T-helper 17 cell (primary cell): ENCODE measurements around the gene PTPN13. TPM values are rescaled to one million over a fixed set of nuclear protein-coding genes. Genes with fewer than 3 reads are reported as not detected.

Experiments
- ATAC-seq: fragments of 150-1000 bp; cut with Tn5 transposase; 2 replicates; pipeline ENCODE4 v1.10.0; 2021; ENCODE audit warnings: mild to moderate bottlenecking, moderate library complexity
- DNase-seq, 3 donors: peaks; one replicate each; pipeline versions ENCODE4 v3.0.0 to v3.0.0-alpha.2; 2020 to 2021
- H3K9me3 ChIP-seq: one replicate; pipeline ENCODE4 v1.7.0; 2013; ENCODE audit warnings: low read length, mild to moderate bottlenecking; ENCODE audit not compliant: control insufficient read depth, poor library complexity, severe bottlenecking
- H3K27ac Mint-ChIP-seq: one replicate; pipeline ENCODE4 v1.8.0; 2022; ENCODE audit warnings: mild to moderate bottlenecking, moderate library complexity, mixed read lengths
- H3K27me3 Mint-ChIP-seq: one replicate; pipeline ENCODE4 v1.8.0; 2022; ENCODE audit warnings: mixed read lengths
- H3K36me3 Mint-ChIP-seq: one replicate; pipeline ENCODE4 v1.8.0; 2022; ENCODE audit warnings: low read depth, mixed read lengths
- H3K4me1 Mint-ChIP-seq: one replicate; pipeline ENCODE4 v1.8.0; 2022; ENCODE audit warnings: mild to moderate bottlenecking, mixed read lengths
- H3K4me3 Mint-ChIP-seq: one replicate; pipeline ENCODE4 v1.8.0; 2022; ENCODE audit warnings: mild to moderate bottlenecking, moderate library complexity, mixed read lengths
- total RNA-seq, 4 donors: library from RNA in 2 of 4; stranded (reverse) in 2 of 4; gene quantifications; one replicate each; pipeline ENCODE4 v1.2.3 and lab custom pipeline; 2022 to 2026

Gene PTPN13
- total RNA-seq, 2 donors from 2014 or later: 36.1 to 49.5 TPM

- no peak for DNase-seq
- peaks cover 2% of the 10 kb centered on the region for H3K4me1 Mint-ChIP-seq
- peaks cover 2% of the 10 kb centered on the region for H3K36me3 Mint-ChIP-seq
- H3K27ac Mint-ChIP-seq: no peak overlapping the region
- no peaks in the 10 kb centered on the region for H3K9me3 ChIP-seq
- no peak overlapping the region for H3K4me3 Mint-ChIP-seq
- no peak for ATAC-seq
- no peaks in the 10 kb centered on the region for H3K27me3 Mint-ChIP-seq
These were observed 180.9 kb downstream of the PTPN13 start for GRCh38 chr4:86775061-86775460.

GRCh38 chr4:86778175-86778574 is 184.1 kb downstream of the PTPN13 start:
- H3K4me3 Mint-ChIP-seq: no peak overlapping the region
- H3K36me3 Mint-ChIP-seq: peaks cover 2% of the 10 kb centered on the region
- H3K9me3 ChIP-seq: no peaks in the 10 kb centered on the region
- no peaks in the 10 kb centered on the region for H3K27me3 Mint-ChIP-seq
- DNase-seq (no peak), ATAC-seq (no peak)
- no peaks in the 10 kb centered on the region for H3K4me1 Mint-ChIP-seq
- H3K27ac Mint-ChIP-seq: peak overlapping the region; percentile 57

GRCh38 chr4:86788826-86789225 is 194.7 kb downstream of the PTPN13 start:
- no peaks in the 10 kb centered on the region for H3K9me3 ChIP-seq
- Mint-ChIP-seq H3K36me3 (peaks cover 12% of the 10 kb centered on the region), H3K4me1 (no peaks in the 10 kb centered on the region), H3K27me3 (no peaks in the 10 kb centered on the region), H3K4me3 (no peak overlapping the region), H3K27ac (no peak overlapping the region)
- DNase-seq (no peak), ATAC-seq (no peak)

- DNase-seq (no peak), ATAC-seq (no peak)
- Mint-ChIP-seq H3K4me3 (no peak overlapping the region), H3K27me3 (no peaks in the 10 kb centered on the region), H3K4me1 (no peaks in the 10 kb centered on the region), H3K36me3 (peaks cover 9% of the 10 kb centered on the region), H3K27ac (no peak overlapping the region)
- no peaks in the 10 kb centered on the region for H3K9me3 ChIP-seq
These were observed 197.0 kb downstream of the PTPN13 start for GRCh38 chr4:86791126-86791525.

- DNase-seq: no peak
- no peaks in the 10 kb centered on the region for H3K4me1 Mint-ChIP-seq
- ATAC-seq: no peak
- no peaks in the 10 kb centered on the region for H3K9me3 ChIP-seq
- H3K4me3 Mint-ChIP-seq: no peak overlapping the region
- peaks cover 15% of the 10 kb centered on the region for H3K36me3 Mint-ChIP-seq
- H3K27me3 Mint-ChIP-seq: no peaks in the 10 kb centered on the region
- H3K27ac Mint-ChIP-seq: no peak overlapping the region
These were observed 215.7 kb downstream of the PTPN13 start for GRCh38 chr4:86809809-86810208.

GRCh38 chr4:86810847-86811246 is 216.7 kb downstream of the PTPN13 start:
- no peaks in the 10 kb centered on the region for H3K9me3 ChIP-seq
- ATAC-seq (no peak), DNase-seq (no peak)
- Mint-ChIP-seq H3K36me3 (peaks cover 15% of the 10 kb centered on the region), H3K27ac (no peak overlapping the region), H3K27me3 (no peaks in the 10 kb centered on the region), H3K4me3 (no peak overlapping the region), H3K4me1 (no peaks in the 10 kb centered on the region)

GRCh38 chr4:86815653-86816052 is 221.5 kb downstream of the PTPN13 start:
- H3K27ac Mint-ChIP-seq: no peak overlapping the region
- ATAC-seq (no peak), DNase-seq (no peak)
- no peaks in the 10 kb centered on the region for H3K27me3 Mint-ChIP-seq
- no peaks in the 10 kb centered on the region for H3K9me3 ChIP-seq
- H3K36me3 Mint-ChIP-seq: peaks cover 13% of the 10 kb centered on the region
- H3K4me1 Mint-ChIP-seq: no peaks in the 10 kb centered on the region
- H3K4me3 Mint-ChIP-seq: no peak overlapping the region

- H3K9me3 ChIP-seq: no peaks in the 10 kb centered on the region
- ATAC-seq (no peak), DNase-seq (no peak)
- no peak overlapping the region for H3K4me3 Mint-ChIP-seq
- no peaks in the 10 kb centered on the region for H3K4me1 Mint-ChIP-seq
- peaks cover 13% of the 10 kb centered on the region for H3K36me3 Mint-ChIP-seq
- no peaks in the 10 kb centered on the region for H3K27me3 Mint-ChIP-seq
- no peak overlapping the region for H3K27ac Mint-ChIP-seq
These were observed 222.6 kb downstream of the PTPN13 start for GRCh38 chr4:86816501-86817273.

- Mint-ChIP-seq H3K4me3 (no peak overlapping the region), H3K27me3 (no peaks in the 10 kb centered on the region), H3K4me1 (no peaks in the 10 kb centered on the region), H3K27ac (no peak overlapping the region), H3K36me3 (peaks cover 5% of the 10 kb centered on the region)
- no peaks in the 10 kb centered on the region for H3K9me3 ChIP-seq
- ATAC-seq (no peak), DNase-seq (no peak)
These were observed 224.1 kb downstream of the PTPN13 start for GRCh38 chr4:86818211-86818610.

GRCh38 chr4:86818841-86819240 is 224.7 kb downstream of the PTPN13 start:
- no peak overlapping the region for H3K27ac Mint-ChIP-seq
- H3K27me3 Mint-ChIP-seq: no peaks in the 10 kb centered on the region
- H3K4me1 Mint-ChIP-seq: no peaks in the 10 kb centered on the region
- no peak for DNase-seq
- H3K4me3 Mint-ChIP-seq: no peak overlapping the region
- H3K36me3 Mint-ChIP-seq: peaks cover 5% of the 10 kb centered on the region
- no peak for ATAC-seq
- H3K9me3 ChIP-seq: no peaks in the 10 kb centered on the region

GRCh38 chr4:86819561-86819960 is 225.4 kb downstream of the PTPN13 start:
- ATAC-seq (no peak), DNase-seq (no peak)
- Mint-ChIP-seq H3K4me3 (no peak overlapping the region), H3K27me3 (no peaks in the 10 kb centered on the region), H3K36me3 (no peaks in the 10 kb centered on the region), H3K4me1 (no peaks in the 10 kb centered on the region), H3K27ac (no peak overlapping the region)
- H3K9me3 ChIP-seq: no peaks in the 10 kb centered on the region

GRCh38 chr4:86821151-86821550 is 227.0 kb downstream of the PTPN13 start:
- Mint-ChIP-seq H3K27me3 (peaks cover 8% of the 10 kb centered on the region), H3K36me3 (peaks cover 2% of the 10 kb centered on the region), H3K27ac (no peak overlapping the region), H3K4me1 (no peaks in the 10 kb centered on the region), H3K4me3 (no peak overlapping the region)
- no peaks in the 10 kb centered on the region for H3K9me3 ChIP-seq
- no peak for DNase-seq
- no peak for ATAC-seq

- H3K27ac Mint-ChIP-seq: no peak overlapping the region
- no peak for ATAC-seq
- no peaks in the 10 kb centered on the region for H3K4me1 Mint-ChIP-seq
- H3K9me3 ChIP-seq: no peaks in the 10 kb centered on the region
- no peak for DNase-seq
- no peak overlapping the region for H3K4me3 Mint-ChIP-seq
- H3K36me3 Mint-ChIP-seq: peaks cover 2% of the 10 kb centered on the region
- H3K27me3 Mint-ChIP-seq: peaks cover 8% of the 10 kb centered on the region
These were observed 228.0 kb downstream of the PTPN13 start for GRCh38 chr4:86822136-86822535.

- Mint-ChIP-seq H3K4me1 (no peaks in the 10 kb centered on the region), H3K27ac (no peak overlapping the region), H3K27me3 (peaks cover 13% of the 10 kb centered on the region), H3K36me3 (peaks cover 4% of the 10 kb centered on the region), H3K4me3 (no peak overlapping the region)
- no peak for ATAC-seq
- DNase-seq: no peak
- H3K9me3 ChIP-seq: no peaks in the 10 kb centered on the region
These were observed 231.4 kb downstream of the PTPN13 start for GRCh38 chr4:86825511-86825910.
